NCI-H446 treated with DMSO at 0.1 percent for 48 hours (cell line): ENCODE data around the gene DEFB113.
"Not testable (repeated sequence)": the region's sequence is repeated elsewhere in the genome, so short reads cannot be mapped to it uniquely, and the experiment has no call there.

ENCODE experiments used
- DNase-seq: peaks from one replicate; lab custom pipeline; 2025; lab: John Stamatoyannopoulos, UW

Gene DEFB113, protein sequence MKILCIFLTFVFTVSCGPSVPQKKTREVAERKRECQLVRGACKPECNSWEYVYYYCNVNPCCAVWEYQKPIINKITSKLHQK

DNA sequence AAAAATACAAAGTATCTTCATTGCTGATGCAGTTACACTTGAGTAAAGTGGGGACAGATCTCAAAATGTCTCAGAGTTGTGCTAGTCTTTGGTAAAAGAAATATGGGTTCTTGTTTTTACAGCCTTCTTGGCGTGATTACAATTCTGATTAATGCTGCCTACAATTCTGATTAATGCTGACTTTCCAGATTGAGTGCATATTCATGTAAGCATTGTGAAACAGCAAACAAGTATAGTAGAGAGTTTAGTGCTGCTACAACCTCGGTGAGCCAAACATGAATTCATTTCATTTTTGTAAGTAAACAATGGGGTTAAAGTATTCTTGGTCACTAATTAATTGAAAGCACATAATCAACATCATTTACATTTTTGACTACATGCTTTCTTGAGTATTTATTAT, at the start of gene DEFB113:
TSS of gene DEFB113 (minus strand) at position 21 of the 400 bp plus-strand sequence. CDS start at position 21, 0 bp downstream.
- no peak for DNase-seq

DNA sequence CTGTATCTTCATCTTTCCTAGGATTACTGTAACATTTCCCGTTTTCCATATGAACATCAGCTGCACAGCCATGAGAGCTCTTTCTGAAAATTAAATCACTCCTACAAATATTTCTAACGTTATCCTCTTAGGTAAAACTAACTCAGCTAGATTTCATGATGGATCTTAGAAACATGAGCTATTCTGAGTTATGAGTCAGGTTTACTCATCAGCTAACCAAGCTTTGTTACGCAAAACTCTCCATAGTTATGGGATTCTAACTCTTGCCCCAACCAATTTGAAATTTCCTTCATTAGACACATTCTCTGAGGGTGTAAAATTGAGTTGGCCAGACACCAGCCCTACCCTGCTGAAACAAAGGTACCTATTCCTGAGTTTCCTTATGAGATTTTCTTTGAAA, 38.4 kb upstream of the DEFB113 start:
- DNase-seq, result no peak

DNA sequence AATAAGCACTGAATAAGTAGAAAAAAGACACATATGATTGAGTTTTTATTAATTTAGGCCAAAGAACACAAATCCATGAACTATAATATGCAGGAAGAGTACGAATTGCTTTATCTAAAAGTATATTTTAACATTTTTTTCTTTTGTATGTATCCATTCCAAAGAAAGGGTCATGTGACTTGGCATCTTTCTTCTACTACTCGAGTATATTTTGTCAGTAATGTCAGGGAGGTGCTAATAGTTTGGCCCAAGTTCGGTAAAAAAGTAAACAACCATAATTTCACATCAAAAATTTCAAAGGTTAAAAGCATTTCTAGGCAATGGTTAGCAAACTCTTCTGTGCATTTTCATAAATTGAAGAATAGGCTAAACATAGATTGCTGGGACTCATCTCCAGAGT, 33.7 kb upstream of the DEFB113 start:
- DNase-seq, result no peak

DNA sequence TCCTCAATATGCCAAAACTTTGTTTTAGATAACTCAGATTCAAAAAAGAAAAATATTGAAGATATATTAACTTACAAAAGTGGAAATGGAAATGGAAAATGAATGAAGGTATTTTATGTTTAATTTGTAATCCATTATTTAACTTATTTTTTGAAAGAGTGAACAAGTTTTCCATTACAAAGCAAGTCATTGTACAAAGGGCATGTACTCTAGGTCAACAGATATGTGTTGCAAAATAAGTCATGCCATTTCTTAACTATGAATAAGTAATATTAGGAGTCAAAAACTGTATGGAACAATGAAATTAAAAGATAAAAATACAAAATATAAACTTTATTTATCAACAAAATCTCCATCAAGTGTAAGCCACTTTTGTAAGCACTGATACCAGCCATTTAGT, 25.9 kb upstream of the DEFB113 start:
- no peak for DNase-seq

DNA sequence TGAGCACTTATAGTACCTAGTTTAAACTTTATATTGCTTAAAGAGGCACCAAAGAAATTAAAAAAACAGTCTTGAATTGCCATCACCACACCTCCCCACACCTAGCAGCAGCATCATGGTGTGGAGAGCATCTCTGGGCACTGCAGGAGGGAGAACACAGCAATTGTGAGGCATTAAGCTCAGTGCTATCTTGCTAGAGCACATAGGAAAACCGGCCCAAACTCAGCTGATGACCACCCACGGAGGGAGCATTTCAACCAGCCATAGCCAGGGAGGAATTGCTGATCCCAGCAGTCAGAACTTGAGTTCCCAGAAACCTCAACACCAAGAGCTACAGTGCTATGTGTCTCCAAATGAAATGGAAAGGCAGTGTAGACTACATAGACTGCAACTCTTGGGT, 19.5 kb upstream of the DEFB113 start:
- DNase-seq, result no peak

DNA sequence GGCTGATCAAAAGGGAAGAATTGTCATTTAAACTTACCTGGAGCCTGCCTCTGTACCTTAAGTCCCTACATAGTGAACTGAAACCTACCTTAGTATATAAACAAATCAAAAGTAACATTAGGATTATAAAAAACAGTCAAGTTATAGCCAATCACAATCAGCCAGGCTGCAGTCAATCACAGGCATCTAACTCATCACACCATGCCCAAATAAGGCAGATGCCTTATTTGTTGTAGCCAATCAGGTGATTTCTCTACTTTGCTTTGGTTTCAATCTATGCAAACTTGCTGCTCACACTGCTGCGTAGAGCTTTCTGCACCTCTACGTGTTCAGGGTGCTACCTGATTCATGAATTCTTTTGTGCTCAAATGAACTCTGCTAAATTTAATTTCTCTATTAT, 18.3 kb upstream of the DEFB113 start:
- DNase-seq, result no peak

DNA sequence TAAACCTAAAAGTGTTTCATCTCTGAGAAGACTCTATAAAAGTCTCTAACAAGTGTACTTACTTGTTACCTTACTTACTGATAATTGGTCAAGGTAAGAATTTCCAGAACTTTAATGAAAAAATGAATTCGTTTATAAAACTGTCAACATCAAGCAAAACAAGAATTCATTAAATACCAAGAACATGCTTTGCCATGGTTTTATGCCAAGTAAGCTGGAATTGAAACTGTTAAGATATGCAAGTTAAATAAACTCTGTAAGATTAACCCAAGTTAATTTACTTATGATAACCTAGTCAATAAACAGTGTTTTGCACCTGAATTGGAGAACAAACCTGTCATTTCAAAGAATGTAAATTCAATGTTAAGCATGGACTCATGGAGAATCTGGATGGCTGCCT, 17.1 kb upstream of the DEFB113 start:
- no peak for DNase-seq

DNA sequence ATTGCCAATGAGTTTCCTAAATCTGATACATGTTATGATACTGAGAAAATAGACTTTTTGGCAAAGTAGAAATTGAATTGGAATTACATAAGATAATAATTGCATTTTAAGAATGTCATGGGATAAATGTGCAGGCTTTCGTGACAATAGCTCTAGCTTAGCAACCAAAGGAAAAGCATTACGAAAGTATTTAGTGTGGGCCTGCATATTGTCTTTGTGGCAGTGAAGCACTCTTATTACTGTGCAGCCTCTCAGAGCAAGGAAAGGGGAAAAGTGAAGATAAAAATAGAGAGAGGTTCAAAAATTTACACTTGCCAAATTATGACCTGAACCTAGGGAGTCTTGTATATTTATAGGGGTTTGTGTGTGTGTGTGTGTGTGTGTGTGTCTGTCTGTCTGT, 12.6 kb upstream of the DEFB113 start:
- DNase-seq, result no peak

DNA sequence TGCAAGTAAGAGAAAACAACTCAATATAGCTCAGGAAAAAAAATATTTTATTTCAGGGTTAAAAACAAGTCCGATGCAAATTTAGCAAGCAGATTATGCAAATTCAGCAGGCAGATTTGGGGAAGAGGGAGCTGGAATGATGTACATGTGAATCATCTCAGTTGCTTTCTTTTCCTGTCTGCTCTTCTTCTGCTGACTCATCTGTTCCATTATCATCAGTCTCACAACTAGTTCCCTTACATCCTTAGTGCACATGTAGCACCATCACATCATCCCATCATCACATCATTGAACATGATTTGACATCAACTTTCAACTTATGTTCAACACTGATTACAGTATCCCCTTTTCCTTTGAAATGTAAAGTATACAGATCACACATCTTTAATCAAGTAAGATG, 11.5 kb upstream of the DEFB113 start:
- no peak for DNase-seq

DNA sequence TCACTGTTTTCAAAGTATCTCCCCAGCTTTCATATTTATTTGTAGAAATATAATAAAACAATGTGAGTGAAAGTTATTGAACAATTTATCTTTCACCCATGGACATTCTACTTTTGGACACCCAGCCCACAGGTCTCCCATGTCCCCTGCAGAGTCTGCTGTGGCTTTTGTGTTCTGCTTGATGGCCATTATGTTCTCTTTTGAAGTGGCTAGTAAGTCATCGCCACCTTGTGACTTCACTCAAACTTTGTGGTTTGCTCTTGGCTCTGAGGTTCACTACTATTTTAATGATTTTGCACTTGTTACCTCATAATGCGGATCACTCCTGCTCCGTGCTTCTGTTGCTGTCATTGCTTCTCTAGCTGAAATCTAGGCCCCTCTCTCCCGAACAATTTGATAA, 10.2 kb upstream of the DEFB113 start:
- no peak for DNase-seq

DNA sequence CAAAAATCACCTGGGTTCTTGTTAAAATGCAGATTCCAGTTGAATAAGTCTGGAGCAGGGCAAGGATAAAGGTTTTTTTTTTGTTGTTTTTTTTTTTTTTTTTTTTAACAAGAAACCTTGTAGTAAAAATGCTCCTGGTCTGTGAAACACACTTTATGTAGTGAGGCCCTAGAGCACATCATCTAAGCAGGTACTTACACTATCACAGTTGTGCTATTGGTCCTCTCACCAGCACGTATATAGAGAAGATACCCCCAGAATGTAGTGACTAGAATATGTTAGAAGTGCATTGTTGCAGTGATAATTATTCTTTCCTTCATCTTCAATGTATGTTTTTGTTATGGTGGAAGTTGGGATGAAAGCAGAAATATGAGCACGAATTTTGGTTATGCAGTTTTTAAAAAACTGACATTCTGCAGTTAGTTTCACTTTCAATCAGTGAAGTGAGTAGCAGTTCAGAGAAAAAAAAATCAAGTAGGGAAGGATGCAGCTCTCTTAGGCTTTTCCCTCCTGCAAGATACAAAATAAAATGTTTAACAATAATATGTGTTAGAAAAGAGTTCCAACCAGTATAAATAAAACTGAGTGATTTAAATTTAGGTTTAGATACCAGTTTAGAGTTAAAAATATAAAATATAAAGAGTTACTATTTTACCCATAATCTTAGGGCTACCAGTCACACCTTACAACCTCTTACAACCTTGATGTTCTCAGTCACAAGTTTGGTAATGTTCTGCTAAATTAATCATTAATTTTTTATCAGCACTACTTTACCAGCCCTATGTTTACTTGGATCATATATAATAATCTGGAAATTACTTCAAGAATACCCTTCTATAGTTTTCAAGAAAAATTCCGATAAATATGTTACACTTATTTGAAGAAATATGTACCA, 9.2 kb upstream of the DEFB113 start:
- no peak for DNase-seq

DNA sequence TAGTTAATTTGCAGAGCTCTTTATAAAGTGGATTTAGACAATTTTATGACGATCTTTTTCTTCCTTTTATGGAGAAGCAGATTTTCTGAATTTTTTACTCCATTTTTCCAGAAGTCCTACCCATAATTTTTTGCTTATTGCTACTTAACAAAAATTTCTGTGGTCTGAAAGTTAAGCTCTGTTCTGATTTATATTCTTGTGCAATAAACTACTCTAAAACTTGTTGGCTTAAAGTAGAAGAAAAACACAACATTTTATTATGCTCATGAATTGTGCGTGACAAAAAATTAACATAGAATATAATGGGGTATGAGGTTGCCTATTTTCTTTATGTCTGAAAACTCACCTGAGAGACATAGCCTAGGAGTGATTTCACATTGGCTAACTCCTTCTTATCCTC, 2.6 kb downstream of the DEFB113 start:
- no peak for DNase-seq

DNA sequence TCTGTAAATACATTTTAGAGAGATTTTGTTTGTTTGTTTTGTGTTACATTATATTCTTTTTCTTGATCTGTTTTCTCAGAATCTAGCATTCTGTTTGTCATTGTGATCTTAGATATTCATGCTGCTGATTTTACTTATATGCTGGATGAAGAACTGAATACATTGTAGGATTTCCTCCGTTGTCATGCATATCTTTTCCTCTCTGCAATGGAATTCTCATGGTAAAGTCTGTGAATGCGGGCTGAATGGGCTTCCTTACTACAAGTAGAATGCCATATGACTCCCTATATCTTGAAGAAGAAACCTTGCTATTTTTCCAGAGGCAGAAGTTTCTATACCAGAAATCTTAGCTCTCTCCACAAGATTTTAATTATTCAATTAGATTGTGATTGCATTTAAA, 3.1 kb downstream of the DEFB113 start:
- no peak for DNase-seq

DNA sequence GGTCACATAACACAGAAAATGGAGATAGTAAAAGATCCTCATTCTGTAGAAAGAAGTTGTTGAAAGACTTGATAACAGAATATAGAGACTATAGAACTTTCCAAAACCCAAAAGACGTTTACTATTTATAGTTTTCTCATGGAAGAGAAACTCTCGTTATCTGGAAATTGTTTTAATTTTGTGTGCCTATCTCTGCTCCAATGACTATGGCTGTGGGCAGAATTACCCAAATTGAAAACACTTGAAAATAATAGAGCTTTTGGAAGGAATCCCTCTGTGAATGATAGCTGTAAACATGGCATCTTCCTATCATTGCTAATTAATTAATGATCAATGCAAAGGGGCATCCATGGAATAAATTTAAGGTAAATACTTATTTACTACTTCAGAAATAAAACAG, 5.4 kb downstream of the DEFB113 start, which contains the start of gene DEFB114:
TSS of gene DEFB114 (minus strand) at position 101 of the 400 bp plus-strand sequence. CDS start at position 42, 59 bp downstream.
- no peak for DNase-seq

DNA sequence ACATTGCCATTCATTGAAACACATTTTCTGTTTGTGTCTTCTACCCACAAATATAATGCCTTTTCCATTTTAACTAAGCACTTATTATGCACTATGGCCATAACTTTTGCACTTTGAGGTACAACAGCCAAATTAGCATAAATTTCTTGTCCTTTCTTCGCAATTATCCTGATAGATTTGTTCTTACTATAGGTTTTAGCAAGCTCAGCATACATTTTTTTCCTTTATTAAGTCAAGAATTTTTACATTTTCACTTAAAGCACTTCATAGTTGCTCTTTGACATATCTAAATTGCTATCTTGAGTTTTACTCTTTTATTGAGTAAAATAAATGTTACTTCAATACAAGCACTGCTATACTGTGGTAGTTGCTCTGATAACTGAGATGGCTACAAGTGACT, 11.2 kb downstream of the DEFB113 start:
- no peak for DNase-seq

DNA sequence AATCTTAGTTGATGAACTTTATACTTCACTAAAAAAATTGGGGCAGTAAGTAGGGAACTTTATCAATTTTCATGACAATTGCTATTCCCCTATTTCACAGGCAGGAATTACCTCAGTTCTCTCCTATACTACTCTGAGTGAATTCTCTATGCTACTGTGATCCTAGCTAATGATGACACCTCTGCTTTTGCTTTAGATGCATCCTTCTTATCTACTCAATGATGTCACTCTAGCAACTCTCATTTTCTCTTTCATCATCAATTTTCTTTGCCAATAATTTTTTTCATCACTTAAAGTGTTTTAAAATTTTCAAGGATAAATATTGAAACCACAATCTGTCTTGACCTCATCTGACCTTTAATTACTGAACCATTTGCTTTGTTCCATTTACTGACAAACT, 13.6 kb downstream of the DEFB113 start:
- no peak for DNase-seq

DNA sequence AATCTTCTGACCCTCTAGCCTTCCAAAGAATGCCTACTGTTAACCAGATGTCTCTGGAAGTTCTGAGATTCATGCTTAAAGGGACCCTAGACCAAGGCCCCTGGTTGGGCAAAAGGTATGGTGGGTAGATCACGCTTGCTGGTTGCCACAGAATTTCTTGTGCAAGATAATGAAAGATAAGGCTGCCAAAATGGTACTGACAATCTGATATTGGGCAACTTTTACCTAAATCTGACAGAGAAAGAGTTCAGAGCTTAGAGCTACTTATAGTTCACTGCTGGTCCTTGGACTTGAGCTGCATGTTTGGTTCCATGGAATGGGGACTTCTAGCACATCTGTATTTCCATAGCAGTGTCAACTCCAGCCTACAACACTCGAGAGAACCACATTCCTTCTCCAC, 17.5 kb downstream of the DEFB113 start:
- no peak for DNase-seq

DNA sequence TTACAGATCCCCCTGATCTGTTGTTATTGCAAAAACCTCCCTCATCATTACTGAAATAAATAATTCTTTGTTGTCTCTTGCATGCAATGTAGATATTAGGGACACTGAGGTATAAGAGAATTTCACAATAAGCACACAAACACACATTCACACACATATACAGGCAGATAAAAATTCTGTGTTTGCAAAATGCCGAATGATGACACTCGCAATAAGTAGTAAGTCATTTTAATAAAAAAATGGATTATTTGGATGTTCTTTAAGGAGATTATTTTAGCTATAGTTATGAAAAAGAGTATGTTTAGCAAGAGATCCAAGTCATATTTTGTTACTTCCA, 19.0 kb downstream of the DEFB113 start:
- DNase-seq, result no peak

DNA sequence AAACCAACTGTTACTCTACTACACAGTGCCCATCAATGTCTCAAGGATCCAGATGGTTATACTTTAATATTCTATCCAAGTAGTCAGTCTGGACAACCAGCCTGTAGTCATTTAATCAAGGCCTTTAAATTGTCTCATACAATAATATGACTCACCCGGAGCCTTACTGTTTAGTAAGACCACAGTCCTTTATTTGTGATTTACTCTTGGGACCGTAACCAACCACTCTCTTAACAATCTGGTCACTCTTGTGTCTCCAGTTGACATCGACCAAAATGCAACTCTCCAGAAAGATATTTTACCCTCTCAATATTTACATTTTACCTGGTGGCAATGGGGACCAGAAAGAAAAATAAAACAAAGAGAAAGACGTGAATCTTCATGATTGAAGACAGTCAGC, 20.4 kb downstream of the DEFB113 start:
- DNase-seq, result no peak

DNA sequence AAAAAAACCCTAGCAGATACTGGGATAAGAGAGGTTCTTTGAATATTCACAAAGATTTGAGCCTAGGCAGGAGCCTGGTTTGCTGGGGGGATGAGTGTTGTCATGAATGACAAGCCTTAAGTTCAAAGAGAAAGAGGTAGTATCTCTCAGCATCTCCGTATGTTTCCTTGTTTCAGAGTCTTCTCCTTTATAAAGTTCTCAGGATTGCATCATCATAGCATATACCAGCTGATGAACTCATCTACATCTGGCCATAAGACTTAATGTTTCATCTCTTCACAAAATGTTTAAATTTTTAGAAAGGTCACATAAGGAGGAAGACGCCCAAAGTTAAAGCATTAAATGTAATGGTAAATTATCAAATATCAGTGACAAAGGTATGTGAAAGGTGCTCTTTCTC, 22.6 kb downstream of the DEFB113 start:
- DNase-seq, result no peak

DNA sequence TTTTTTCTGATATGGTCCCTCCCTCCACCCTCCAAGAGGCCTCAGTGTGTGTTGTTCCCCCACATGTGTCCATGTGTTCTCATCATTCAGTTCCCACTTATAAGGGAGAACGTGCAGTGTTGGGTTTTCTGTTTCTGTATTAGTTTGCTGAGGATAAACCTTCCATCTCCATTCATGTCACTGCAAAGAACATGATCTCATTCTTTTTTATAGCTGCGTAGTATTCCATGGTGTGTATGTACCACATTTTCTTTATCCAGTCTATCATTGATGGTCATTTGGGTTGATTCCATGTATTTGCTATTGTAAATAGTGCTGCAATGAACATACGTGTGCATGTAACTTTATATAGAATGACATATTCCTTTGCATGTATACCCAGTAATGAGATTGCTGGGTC, 25.4 kb downstream of the DEFB113 start:
- DNase-seq, result not testable (repeated sequence)

DNA sequence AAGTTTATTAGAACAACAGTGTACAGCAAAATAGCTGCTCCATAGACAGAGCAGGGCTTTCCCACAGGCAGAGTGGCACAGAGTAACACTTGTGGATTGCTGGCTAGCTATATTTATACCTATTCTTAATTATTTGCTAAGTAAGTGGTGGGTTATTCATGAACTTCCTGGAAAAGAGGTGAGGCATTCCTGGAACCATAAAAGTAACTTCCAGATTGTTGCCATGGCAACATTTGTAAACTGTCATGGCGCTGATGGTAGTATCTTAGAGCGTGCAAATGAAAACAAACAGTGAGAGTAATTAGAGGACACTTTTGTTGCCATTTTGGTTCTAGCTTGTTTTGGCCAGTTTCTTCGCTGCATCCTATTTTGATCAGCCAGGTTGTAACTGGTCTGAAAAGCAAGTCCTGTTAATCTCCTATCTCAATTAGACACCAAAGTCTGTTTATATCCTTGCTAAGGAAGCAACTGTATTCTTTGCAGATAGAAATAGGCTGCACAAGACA, 29.4 kb downstream of the DEFB113 start:
- no peak for DNase-seq

DNA sequence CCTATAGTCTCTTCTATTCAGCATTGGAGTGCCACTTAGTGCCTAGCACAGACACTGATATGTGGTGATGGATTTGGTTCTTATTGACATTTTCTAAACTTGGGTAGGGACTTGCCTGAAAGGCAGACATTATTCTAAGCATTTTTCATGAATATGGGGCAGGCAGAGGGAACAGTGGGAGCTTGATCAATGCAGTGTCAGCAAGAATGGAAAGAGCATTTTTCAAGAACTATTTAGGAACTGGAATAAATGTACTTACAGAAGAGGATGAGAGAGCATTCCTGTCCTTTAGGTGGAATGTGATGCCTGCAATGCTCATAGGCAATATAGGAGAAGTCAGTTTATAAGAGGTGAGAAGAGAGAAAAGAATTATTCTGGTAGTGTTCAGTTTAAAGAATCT, 31.6 kb downstream of the DEFB113 start:
- DNase-seq, result no peak

DNA sequence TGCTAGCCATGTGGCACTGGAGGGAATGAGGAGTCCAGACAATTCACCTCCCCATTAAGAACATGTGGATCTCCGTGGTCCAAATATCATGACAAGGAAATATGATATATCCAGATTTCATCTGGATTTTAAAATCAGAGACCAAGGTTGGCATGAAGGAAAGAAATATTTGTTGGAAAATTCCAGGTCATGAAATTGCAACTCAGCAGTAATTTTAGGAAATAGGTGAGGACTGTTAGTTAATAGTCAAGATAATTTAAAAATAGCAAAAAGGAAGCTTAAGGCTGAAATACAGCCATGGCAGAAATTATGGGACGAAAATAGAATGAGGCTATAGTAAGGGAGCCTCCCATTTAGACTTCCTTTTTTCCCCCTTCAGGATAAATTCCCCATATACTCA, 32.4 kb downstream of the DEFB113 start:
- DNase-seq, result no peak
